Stimulated activated naive CD8-positive, alpha-beta T cell treated with anti-CD3 and anti-CD28 coated beads, Interleukin-15, amount 100 ng/mL, for 72 hours (primary cell): ENCODE data around the gene PGD.
"Not testable (repeated sequence)": the region's sequence is repeated elsewhere in the genome, so short reads cannot be mapped to it uniquely, and the experiment has no call there.

Source experiments
- ATAC-seq: fragments of 150-1000 bp; cut with Tn5 transposase; 2 replicates; pipeline ENCODE4 v1.10.0; 2021; ENCODE audit warnings: mild to moderate bottlenecking, moderate library complexity
- DNase-seq, 2 donors: peaks; one replicate each; pipeline ENCODE4 v3.0.0; 2021 to 2022
- H3K27ac Mint-ChIP-seq, 2 donors: one replicate each; pipeline ENCODE4 v1.8.0; 2022; ENCODE audit warnings: mild to moderate bottlenecking in 2 of 2, mixed read lengths in 2 of 2, moderate library complexity in 2 of 2
- H3K27me3 Mint-ChIP-seq: one replicate; pipeline ENCODE4 v1.8.0; 2022; ENCODE audit warnings: mixed read lengths
- H3K4me1 Mint-ChIP-seq: one replicate; pipeline ENCODE4 v1.8.0; 2022; ENCODE audit warnings: mild to moderate bottlenecking, mixed read lengths
- H3K4me3 Mint-ChIP-seq, 2 donors: one replicate each; pipeline ENCODE4 v1.8.0; 2022; ENCODE audit warnings: mild to moderate bottlenecking in 2 of 2, mixed read lengths in 2 of 2, moderate library complexity in 1 of 2
- H3K9me3 Mint-ChIP-seq, 2 donors: one replicate each; pipeline ENCODE4 v1.8.0; 2022; ENCODE audit warnings: mixed read lengths in 2 of 2

PGD gene

DNA sequence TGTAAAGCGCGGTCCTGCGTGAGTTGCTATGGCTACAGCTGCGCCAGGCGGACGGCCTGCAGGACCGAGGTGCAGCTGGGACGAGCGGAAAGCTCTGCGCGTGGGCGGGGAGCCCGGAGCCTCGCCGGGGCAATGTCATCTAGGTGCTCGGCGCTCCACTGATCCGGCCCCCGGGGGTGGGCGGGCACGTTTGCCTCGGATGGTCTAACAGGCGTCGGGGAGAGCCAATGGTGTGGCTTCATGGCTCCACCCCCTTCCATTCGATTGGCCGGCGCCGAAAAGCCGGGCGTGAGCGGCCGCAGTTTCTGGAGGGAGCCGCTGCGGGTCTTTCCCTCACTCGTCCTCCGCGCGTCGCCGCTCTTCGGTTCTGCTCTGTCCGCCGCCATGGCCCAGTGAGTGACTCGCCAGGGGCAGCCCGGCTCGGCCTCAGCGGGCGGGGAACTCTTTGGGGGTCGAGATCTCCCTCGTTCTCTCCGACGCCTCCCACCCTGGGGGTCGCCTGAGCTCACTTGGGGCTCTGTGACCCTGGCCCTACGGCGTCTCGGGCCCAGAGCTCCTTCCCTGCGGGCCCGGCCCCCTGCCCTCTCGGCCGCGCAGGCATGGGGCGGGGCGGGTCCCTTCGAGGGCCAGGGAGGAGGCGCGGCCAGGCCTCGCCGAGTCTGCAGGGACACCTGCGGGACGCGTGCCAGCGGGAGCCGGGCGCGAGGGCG, at the start of gene PGD:
PGD (plus strand) TSS at position 331 of the 710 bp plus-strand sequence; CDS start at position 385, 54 bp downstream.
- H3K4me3 Mint-ChIP-seq, result peak within 1 kb of the TSS; percentile 93 to 97
- peak; percentile 98 for ATAC-seq
- H3K4me1 Mint-ChIP-seq, result peaks cover 35% of the 10 kb centered on the region
- peak within 1 kb of the TSS; percentile 81 to 91 for H3K27ac Mint-ChIP-seq
- peaks cover 6% of the 10 kb centered on the region in 2 donors for H3K9me3 Mint-ChIP-seq
- H3K27me3 Mint-ChIP-seq, result no peaks in the 10 kb centered on the region
- DNase-seq, result peak; percentile 98 to 99

DNA sequence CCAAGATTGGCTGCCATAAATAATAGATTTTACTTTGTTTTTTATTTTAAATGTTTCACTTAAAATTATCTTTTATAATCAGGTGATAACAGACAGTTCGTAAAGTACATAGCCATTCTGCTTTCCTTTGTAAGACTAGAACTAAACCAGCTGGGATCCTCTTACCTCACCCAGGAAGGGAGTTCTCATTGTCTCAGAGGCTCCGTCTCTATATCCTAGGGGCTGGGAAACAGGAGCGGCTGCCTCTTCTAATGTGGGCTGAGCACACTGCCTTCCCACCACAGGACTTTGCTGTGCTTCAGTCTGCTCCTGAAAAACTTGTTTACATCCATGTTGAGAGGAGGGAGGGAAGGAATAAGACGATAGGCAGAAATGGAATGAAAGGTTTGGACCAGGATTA, 45.6 kb upstream of the PGD start:
- Mint-ChIP-seq H3K4me1 (no peaks in the 10 kb centered on the region), H3K4me3 (no peak overlapping the region), H3K27ac (no peak overlapping the region), H3K27me3 (no peaks in the 10 kb centered on the region), H3K9me3 (no peaks in the 10 kb centered on the region)
- ATAC-seq, result no peak
- DNase-seq, result no peak

DNA sequence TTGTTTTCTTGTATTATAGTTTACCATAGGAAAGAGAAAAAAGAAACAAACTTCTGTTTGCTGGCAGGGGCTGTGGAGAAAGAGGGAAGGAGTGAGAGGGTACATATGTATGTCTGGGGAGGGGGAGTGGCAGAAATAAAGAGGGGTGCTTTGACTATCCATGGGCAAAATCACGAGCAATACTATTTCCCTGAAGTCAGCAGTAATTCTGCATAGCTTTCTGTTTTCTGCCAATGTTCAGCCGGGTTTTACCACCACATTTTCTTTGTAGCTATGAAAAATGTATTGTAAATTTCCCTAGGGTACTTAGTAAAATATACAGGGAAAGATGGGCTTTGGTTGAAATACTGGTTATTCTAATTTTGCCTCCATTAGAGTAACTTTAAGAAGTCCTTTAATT, 45.2 kb upstream of the PGD start:
- H3K4me3 Mint-ChIP-seq, result no peak overlapping the region
- no peak for ATAC-seq
- no peak overlapping the region for H3K27ac Mint-ChIP-seq
- no peaks in the 10 kb centered on the region for H3K4me1 Mint-ChIP-seq
- no peaks in the 10 kb centered on the region for H3K9me3 Mint-ChIP-seq
- DNase-seq, result no peak
- H3K27me3 Mint-ChIP-seq, result no peaks in the 10 kb centered on the region

DNA sequence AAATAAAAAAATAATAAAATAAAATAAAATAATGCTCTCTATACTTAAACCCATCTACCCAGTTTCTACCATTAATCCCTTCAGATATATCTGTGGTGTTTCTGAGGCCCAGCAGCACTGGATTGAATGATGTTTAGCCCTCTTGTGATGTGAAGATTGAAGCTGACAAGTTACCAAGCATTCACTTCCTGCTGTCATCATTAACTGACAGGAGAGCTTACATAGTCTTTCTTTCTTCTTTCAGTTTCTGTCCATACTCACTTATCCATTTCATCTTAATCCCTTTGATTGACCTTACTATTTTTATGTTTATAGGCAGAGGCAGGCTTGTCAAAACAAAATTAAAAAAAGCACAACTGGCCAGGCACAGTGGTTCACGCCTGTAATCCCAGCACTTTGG, 38.8 kb upstream of the PGD start:
- Mint-ChIP-seq H3K27ac (no peak overlapping the region), H3K4me1 (no peaks in the 10 kb centered on the region), H3K4me3 (no peak overlapping the region), H3K9me3 (no peaks in the 10 kb centered on the region), H3K27me3 (no peaks in the 10 kb centered on the region)
- DNase-seq (no peak), ATAC-seq (no peak)

DNA sequence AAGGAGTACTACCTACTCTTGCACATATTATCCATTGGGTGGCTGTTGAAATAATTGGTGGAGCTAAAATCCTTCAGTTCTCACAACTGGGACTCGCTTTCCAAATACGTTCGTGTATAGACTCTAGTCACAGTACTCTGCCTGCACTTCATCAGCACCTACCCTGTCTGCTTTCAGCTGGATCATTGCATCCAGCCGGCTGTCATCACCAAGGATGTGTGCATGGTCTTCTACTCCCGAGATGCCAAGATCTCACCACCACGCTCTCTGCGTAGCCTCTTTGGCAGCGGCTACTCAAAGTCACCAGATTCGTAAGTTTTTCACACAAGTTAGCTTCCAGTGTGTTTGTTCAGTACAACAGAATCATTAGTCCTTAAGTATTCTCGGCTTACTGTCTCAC, 37.3 kb upstream of the PGD start:
- Mint-ChIP-seq H3K27me3 (no peaks in the 10 kb centered on the region), H3K27ac (no peak overlapping the region), H3K4me3 (no peak overlapping the region), H3K9me3 (no peaks in the 10 kb centered on the region), H3K4me1 (no peaks in the 10 kb centered on the region)
- no peak for ATAC-seq
- no peak for DNase-seq

DNA sequence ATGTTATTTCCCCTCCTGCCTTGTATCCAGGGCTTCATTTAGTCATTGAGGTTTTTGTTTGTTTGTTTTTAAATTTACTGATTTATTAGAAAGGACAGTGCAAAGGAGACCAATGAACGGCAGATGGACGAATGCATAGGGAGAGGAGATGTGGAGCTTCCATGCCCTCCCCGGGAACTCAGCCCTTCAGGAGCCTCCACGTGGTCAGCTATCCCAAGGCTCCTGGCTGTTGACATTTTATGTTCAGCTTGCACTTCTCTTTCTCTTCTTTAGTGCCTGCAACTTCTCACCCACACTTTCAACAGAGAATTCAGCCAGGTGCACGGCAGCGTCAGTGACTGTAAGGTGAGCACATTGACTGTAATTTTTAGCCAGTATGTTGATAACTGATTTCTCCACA, 30.7 kb upstream of the PGD start:
- H3K4me3 Mint-ChIP-seq, result no peak overlapping the region

DNA sequence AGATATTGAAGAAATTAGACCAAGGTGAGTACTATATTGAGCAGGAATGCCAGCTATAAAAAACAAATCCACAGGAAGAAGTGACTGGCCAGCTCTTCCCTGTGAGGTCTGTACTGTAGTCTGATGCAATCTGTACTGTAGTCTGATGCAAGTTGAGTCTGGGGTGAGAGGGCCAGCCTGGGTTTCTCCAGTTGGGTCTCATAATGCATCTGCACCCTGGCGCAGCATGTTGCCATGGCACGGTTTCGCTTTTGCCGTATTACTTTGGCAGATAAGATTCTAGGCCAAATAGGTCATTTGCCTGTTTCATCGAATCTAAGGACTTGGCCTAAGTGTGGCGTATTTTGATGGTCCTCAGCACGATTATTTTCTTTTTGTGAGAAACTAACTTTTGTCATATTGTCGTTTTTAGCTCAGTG, 24.4 kb upstream of the PGD start:
- no peaks in the 10 kb centered on the region for H3K9me3 Mint-ChIP-seq
- no peak for ATAC-seq
- no peaks in the 10 kb centered on the region for H3K27me3 Mint-ChIP-seq
- no peak for DNase-seq
- H3K4me3 Mint-ChIP-seq, result no peak overlapping the region
- no peaks in the 10 kb centered on the region for H3K4me1 Mint-ChIP-seq
- H3K27ac Mint-ChIP-seq, result peak overlapping the region in 1 of 2 donors; percentile 61

More for the DNA sequence above, 30.7 kb upstream of the PGD start:
- Mint-ChIP-seq H3K9me3 (no peaks in the 10 kb centered on the region), H3K4me1 (no peaks in the 10 kb centered on the region), H3K27me3 (no peaks in the 10 kb centered on the region), H3K27ac (no peak overlapping the region)
- no peak for ATAC-seq
- DNase-seq, result no peak

DNA sequence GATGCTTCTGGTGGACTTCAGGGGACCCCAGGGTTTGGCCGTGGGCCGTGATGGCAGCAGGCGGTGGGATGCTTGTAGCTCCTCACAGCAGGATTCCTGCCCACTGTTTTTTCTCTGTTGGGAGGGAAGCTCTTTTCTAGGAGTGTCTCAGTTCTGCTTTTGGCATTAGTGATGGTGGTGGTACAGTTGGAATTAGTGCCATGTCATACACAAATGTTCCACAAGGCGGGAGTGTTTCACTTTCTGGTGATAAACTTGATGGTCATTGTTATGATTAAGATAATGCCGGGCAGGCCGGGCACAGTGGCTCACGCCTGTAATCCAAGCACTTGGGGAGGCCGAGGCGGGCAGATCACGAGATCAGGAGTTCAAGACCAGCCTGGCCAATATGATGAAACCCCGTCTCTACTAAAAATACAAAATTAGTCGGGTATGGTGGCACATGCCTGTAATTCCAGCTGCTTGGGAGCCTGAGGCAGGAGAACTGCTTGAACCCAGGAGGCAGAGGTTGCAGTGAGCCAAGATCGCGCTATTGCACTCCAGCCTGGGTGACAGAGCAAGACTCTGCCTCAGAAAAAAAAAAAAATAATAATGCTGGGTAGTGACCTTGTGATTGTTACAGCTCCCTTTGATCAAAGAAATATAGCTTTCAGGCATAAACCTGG, 21.4 kb upstream of the PGD start:
- not testable (repeated sequence) for H3K9me3 Mint-ChIP-seq, H3K4me1 Mint-ChIP-seq, H3K27ac Mint-ChIP-seq, H3K27me3 Mint-ChIP-seq, H3K4me3 Mint-ChIP-seq
- ATAC-seq, result peak; percentile 52
- peak; percentile 15 to 23 for DNase-seq

DNA sequence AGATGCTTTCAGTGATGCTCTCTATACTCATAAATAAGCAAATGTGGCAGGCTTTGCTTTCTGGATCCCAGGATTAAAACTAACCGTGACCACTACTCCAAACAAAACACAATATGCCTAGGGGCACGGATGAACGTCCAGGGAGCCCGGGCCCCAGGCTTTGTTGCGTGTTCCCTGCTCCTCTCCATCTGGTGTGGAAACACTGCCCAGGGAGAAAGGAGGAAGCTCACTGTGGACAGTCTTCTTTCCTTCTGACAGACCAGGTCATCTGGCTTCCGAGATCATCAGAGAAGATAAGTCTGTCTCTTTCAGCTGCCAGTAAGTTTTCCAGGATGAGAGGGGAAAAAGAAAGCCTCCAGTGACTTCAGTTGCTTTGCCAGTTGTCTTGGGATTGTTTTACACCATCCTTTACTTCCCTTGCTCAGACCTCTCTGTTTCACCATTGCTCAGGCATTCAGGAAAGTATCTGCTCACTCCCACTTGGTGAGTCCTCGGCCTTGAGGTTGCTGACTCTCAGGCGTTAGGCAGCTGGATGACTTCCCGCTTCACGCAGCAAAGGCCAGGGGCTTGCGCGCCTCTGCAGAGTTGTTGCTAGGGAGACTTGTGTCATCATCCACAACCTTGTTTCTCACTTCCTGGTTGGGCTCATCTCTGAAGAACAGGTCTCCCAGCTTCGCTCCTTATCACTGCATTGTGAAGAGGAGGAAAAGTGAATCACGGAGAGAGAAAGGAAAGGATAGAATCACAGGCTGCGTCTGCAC, 20.6 kb upstream of the PGD start:
- ATAC-seq (no peak), DNase-seq (no peak)
- peak overlapping the region in 1 of 2 donors; percentile 36 for H3K27ac Mint-ChIP-seq
- no peaks in the 10 kb centered on the region for H3K9me3 Mint-ChIP-seq
- H3K4me1 Mint-ChIP-seq, result no peaks in the 10 kb centered on the region
- H3K4me3 Mint-ChIP-seq, result no peak overlapping the region
- H3K27me3 Mint-ChIP-seq, result no peaks in the 10 kb centered on the region

DNA sequence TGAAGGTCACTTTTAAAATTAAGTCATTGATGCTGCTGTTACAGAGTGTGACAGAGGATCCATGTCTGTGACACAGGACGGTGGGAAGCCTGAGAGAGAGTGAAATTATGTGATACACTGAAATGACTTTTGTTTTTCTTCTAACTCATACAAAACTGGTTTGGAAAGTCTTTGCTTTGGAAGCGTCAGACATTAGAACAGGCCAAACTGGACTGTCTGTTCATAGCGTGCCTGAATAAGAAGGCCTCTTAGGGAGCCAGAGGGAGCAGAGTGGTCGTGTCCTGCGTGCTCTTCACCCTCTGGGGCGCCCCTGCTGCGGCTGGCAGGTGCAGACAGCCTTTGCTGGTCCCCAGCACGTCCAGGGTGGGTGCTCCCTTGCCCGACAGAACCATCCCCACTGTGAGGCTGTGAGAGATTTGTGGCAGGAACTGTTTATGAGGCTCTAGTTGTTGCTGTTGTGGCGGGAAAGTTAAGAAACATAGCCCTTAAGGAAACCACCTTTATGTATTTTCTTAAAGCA, 19.7 kb upstream of the PGD start:
- no peak for DNase-seq
- Mint-ChIP-seq H3K27me3 (no peaks in the 10 kb centered on the region), H3K27ac (peak overlapping the region; percentile 28 to 36), H3K4me1 (no peaks in the 10 kb centered on the region), H3K9me3 (no peaks in the 10 kb centered on the region), H3K4me3 (no peak overlapping the region)
- no peak for ATAC-seq

DNA sequence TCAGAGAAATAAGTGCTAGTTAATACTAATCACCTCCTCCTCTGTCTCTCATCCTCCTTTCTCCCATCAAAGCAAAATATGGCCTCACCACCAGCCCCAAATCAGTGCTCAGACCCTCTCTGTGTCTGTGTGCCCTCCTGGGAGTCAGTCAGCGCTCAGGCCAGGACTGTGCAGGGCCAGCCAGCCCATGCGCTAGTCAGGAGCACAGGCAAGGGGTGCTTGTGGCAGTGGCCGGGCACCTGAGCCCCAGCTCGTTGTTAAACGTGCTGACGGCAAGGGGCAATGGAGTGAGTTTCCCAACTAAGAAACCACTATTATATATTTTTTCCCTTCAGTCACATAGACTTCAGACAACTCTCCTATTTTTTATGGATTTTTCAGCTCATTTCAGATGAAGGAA, 19.2 kb upstream of the PGD start:
- Mint-ChIP-seq H3K27me3 (no peaks in the 10 kb centered on the region), H3K27ac (no peak overlapping the region), H3K4me3 (no peak overlapping the region), H3K9me3 (no peaks in the 10 kb centered on the region), H3K4me1 (no peaks in the 10 kb centered on the region)
- DNase-seq (no peak), ATAC-seq (no peak)

DNA sequence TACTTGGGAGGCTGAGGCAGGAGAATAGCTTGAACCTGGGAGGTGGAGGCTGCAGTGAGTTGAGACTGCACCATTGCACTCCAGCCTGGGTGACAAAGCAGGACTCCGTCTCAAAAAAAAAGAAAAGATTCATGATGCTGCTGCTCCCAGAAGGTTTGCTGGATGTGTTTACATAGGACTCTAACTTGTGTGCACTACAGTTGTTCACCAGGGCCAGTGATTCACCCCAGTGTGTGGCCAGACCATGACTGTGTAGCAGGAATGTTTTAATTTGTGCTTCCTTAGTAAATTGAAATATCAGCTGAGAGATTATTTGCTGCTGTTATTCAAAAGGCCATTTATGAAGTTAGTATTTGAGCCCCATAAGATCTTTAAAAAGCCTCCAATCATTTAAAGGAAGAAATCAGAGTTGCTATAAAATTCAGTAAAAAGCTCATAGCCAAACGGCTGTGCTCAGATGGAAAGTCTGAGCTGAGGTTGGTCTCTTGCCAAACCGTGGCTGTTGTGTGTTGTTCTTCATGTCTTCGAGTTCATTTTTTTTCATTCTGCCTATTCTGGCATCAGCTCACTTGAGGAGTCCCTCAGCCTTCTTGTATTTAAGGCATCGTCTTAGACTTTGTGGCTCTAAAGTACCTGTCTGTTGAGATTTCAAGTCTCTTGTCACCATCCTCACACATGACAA, 18.1 kb upstream of the PGD start:
- H3K4me1 Mint-ChIP-seq, result no peaks in the 10 kb centered on the region
- no peak overlapping the region for H3K4me3 Mint-ChIP-seq
- no peak for ATAC-seq
- no peaks in the 10 kb centered on the region for H3K27me3 Mint-ChIP-seq
- no peak overlapping the region for H3K27ac Mint-ChIP-seq
- DNase-seq, result no peak
- H3K9me3 Mint-ChIP-seq, result no peaks in the 10 kb centered on the region

DNA sequence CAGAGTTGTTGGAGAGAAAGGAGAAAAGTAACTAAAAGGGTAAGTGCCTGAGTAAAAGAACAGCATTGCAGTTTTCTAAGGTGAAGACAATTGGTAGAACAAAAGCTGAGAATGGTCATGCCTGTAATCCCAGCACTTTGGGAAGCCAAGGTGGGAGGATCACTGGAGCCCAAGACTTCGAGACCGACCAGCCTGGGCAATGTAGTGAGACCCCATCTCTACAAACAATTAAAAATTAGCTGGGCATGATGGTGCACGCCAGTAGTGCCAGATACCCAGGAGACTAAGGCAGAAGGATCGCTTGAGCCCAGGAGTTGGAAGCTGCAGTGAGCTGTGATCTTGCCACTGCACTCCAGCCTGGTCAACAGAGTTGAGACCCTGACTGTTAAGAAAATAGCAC, 15.2 kb upstream of the PGD start:
- Mint-ChIP-seq H3K4me3 (no peak overlapping the region), H3K27ac (no peak overlapping the region), H3K27me3 (no peaks in the 10 kb centered on the region), H3K9me3 (no peaks in the 10 kb centered on the region), H3K4me1 (peaks cover 11% of the 10 kb centered on the region)
- DNase-seq (no peak), ATAC-seq (no peak)

DNA sequence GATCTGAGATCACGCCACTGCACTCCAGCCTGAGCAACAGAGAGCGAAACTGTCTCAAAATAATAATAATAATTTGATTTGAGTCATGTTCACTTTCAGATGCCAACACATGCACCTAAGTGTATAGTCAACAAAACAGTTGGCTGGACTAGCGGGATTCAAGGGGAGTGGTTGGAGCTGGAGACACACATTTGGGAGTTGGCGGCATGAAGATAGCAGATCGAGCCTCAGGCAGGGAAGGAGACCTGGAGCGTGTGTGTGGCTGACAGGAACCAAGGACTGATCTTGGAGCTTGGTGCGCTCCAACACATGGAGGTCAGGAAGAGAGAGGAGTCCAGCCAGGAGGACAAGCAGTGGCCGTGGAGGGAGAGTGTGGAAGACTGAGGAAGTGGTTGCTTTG, 14.6 kb upstream of the PGD start:
- Mint-ChIP-seq H3K27ac (no peak overlapping the region), H3K4me3 (no peak overlapping the region)
- ATAC-seq, result no peak

DNA sequence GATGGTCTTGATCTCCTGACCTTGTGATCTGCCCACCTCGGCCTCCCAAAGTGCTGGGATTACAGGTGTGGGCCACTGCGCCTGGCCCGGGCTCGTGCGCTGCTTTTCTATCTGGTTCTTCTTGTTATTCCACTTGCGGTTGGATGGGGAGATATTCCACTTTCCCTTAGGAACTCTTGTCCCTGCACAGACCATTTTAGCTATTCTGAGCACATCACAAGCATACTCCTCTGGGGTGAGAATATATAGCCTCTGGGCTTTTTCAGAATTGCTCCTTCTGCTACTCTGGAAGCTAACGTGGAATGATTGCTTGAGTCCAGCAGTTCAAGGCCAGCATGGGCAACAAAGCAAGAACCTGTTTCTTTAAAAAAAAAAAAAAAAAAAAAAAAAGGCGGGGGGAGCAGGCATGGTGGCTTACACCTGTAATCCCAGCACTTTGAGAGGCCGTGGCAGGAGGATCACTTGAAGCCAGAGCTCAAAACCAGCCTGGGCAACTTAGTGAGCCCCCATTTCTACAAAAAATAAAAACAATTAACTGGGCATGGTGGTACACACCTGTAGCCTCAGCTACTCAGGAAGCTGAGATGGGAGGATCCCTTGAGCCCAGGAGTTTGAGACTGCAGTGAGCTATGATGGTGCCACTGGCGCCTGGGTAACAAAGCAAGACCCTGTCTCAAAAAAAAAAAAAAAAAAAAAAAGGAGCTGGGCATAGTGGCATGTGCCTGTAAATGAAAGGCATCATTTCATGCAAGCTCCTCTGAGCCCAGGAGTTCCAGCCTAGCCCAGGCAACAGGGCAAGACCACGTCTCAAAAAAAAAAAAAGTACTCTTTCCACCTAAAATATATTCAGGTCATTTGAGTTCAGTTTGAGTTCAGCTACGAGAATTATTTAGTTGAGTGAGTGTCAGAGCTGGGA, 11.8 kb upstream of the PGD start:
- no peaks in the 10 kb centered on the region for H3K27me3 Mint-ChIP-seq
- peaks cover 11% of the 10 kb centered on the region for H3K4me1 Mint-ChIP-seq
- DNase-seq (no peak), ATAC-seq (no peak)
- H3K4me3 Mint-ChIP-seq, result no peak overlapping the region
- no peaks in the 10 kb centered on the region for H3K9me3 Mint-ChIP-seq
- no peak overlapping the region for H3K27ac Mint-ChIP-seq

More for the DNA sequence above, 14.6 kb upstream of the PGD start:
- no peak for DNase-seq
- no peaks in the 10 kb centered on the region for H3K9me3 Mint-ChIP-seq
- no peaks in the 10 kb centered on the region for H3K27me3 Mint-ChIP-seq
- H3K4me1 Mint-ChIP-seq, result peaks cover 11% of the 10 kb centered on the region
